BJ (cell line): Measurements from ENCODE around the gene N4BP2. TPM values are rescaled to one million over a fixed set of nuclear protein-coding genes. Genes with fewer than 3 reads are reported as not detected.

Experiments used
- CTCF ChIA-PET: fragments of 350-600 bp; formaldehyde crosslinking; extraction: SDS; loops from one replicate; lab custom pipeline; 2021; ENCODE audit warnings: antibody characterized with exemption, inconsistent platforms; lab: Yijun Ruan, JAX
- POLR2A ChIA-PET: fragments of 300-600 bp; sonication (Branson Sonifier 250); formaldehyde crosslinking; extraction: SDS; loops from one replicate; lab custom pipeline; 2021; ENCODE audit warnings: antibody characterized with exemption; lab: Charles Lee
- DNase-seq: peaks from one replicate; pipeline ENCODE4 v3.0.0-alpha.2; 2011; ENCODE audit warnings: low read depth
- H3K27me3 ChIP-seq: 2 replicates; pipeline ENCODE4 v1.6.0; 2011; ENCODE audit warnings: low read length; ENCODE audit not compliant: control insufficient read depth, insufficient read depth
- H3K36me3 ChIP-seq: 2 replicates; pipeline ENCODE4 v1.5.1; 2011; ENCODE audit warnings: low read length; ENCODE audit not compliant: control insufficient read depth, insufficient read depth
- H3K4me3 ChIP-seq: 2 replicates; pipeline ENCODE4 v1.5.1; 2011; ENCODE audit warnings: low read depth, mild to moderate bottlenecking, control low read depth, low read length
- polyA plus RNA-seq: library from polyadenylated mRNA; depleted of rRNA; stranded (reverse); fragments of >200 nt; gene quantifications from 2 replicates; pipeline ENCODE4 v1.2.3, GENCODE V29; 2011
- TF ChIP-seq, protein P1 (sequence below): IDR thresholded peaks from 2 replicates; pipeline ENCODE4 v1.5.1; 2011; ENCODE audit warnings: low read depth, mild to moderate bottlenecking, control low read depth, inconsistent platforms, low read length, moderate library complexity; ENCODE audit not compliant: insufficient read depth

The N4BP2 gene
- polyA plus RNA-seq, 1 experiment, result 1.5 TPM

DNA sequence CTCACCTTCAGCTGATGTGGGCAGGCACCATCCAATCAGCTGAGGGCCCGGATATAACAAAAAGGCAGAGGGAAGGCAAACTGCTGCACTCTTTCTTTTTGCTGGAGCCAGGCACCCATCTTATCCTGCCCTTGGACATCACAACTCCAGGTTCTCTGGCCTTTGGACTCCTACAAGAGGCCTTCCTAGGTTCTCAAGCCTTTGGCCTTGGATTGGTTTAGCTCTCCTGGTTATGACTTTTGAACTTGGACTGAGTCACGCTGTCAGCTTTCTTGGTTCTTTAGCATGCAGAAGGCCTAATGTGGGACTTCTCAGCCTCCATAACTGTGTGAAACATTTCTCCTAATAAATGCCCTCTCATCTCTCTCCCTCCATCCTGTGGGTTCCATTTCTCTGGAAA is 23.0 kb upstream of the N4BP2 start:
- DNase-seq, result no peak
- CTCF ChIA-PET, result no interaction called here
- POLR2A ChIA-PET, result no interaction called here
- H3K27me3 ChIP-seq, result no peaks in the 10 kb centered on the region
- H3K36me3 ChIP-seq, result no peaks in the 10 kb centered on the region
- TF ChIP-seq, protein P1, sequence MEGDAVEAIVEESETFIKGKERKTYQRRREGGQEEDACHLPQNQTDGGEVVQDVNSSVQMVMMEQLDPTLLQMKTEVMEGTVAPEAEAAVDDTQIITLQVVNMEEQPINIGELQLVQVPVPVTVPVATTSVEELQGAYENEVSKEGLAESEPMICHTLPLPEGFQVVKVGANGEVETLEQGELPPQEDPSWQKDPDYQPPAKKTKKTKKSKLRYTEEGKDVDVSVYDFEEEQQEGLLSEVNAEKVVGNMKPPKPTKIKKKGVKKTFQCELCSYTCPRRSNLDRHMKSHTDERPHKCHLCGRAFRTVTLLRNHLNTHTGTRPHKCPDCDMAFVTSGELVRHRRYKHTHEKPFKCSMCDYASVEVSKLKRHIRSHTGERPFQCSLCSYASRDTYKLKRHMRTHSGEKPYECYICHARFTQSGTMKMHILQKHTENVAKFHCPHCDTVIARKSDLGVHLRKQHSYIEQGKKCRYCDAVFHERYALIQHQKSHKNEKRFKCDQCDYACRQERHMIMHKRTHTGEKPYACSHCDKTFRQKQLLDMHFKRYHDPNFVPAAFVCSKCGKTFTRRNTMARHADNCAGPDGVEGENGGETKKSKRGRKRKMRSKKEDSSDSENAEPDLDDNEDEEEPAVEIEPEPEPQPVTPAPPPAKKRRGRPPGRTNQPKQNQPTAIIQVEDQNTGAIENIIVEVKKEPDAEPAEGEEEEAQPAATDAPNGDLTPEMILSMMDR, result no peak
- H3K4me3 ChIP-seq, result no peak overlapping the region

DNA sequence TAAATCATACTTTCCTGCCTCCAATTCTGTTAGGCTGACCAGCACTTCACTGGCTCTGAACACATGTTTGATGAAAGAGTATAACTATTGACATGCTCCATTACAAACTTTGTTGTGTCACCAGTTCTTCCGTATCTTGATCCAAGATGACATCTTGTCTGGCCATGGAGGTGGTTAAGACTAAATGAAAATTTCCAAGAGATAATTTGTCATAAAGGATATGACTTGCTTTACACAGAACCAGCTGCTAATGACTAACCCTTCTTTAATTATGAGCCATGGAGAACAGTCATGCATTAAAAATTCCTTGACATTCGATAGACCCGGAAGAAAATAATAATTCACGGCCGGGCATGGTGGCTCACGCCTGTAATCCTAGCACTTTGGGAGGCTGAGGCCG is 17.7 kb upstream of the N4BP2 start:
- ChIA-PET POLR2A (interaction anchor here (0.7 kb wide), 1 partner anchor 853 kb away, joined by 9 read pairs; no protein-coding TSS in a partner anchor), CTCF (interaction anchor here (0.5 kb wide), 1 partner anchor 46 kb away, joined by 3 read pairs; no protein-coding TSS in a partner anchor)
- H3K27me3 ChIP-seq, result no peaks in the 10 kb centered on the region
- TF ChIP-seq, protein P1, result no peak
- H3K36me3 ChIP-seq, result no peaks in the 10 kb centered on the region
- DNase-seq, result no peak
- H3K4me3 ChIP-seq, result no peak overlapping the region

DNA sequence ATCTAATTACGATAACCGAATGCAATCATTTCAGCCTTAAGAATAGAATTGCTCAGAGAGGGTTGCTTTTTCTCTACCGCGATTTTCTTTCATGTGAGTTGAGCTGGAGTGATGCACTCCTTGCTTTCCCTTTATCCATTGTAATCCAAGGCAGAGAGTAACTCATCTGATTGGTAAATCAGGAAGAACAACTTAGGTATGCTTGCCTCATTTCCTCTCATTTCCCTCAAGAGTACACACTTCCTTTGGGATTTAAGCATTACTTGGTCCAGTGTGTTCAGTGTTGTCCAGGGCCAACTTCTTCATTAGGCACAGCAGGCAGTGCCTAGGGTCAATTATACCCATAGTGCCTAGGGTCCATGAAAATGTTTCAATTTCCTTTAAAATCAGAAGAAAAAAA is 15.7 kb upstream of the N4BP2 start:
- DNase-seq, result no peak
- Histone ChIP-seq H3K27me3 (no peaks in the 10 kb centered on the region), H3K4me3 (no peak overlapping the region), H3K36me3 (no peaks in the 10 kb centered on the region)
- POLR2A ChIA-PET, result no interaction called here
- TF ChIP-seq, protein P1, result no peak
- CTCF ChIA-PET, result no interaction called here

DNA sequence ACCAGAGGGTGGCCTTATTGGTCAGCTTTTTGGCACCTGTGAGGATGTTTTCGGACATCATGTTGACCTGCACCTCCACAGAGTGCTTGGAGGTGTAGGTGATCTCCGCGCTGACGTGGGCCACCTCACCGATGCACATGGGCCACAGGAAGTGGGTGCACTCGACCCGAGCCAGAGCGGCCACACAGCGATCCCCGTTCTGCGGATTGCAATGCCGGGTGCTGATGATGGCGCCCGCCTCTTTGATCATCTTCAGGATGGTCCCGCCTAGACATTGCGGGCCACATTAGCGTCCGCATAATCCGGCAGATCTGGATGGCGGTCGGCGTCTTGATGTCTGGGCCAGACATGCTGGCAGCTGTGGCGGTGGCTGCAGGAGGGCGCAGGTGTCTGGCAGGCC is 12.9 kb upstream of the N4BP2 start:
- no peak for DNase-seq
- ChIA-PET POLR2A (no interaction called here), CTCF (no interaction called here)
- TF ChIP-seq, protein P1, result no peak
- no peaks in the 10 kb centered on the region for H3K36me3 ChIP-seq
- no peak overlapping the region for H3K4me3 ChIP-seq
- H3K27me3 ChIP-seq, result no peaks in the 10 kb centered on the region

DNA sequence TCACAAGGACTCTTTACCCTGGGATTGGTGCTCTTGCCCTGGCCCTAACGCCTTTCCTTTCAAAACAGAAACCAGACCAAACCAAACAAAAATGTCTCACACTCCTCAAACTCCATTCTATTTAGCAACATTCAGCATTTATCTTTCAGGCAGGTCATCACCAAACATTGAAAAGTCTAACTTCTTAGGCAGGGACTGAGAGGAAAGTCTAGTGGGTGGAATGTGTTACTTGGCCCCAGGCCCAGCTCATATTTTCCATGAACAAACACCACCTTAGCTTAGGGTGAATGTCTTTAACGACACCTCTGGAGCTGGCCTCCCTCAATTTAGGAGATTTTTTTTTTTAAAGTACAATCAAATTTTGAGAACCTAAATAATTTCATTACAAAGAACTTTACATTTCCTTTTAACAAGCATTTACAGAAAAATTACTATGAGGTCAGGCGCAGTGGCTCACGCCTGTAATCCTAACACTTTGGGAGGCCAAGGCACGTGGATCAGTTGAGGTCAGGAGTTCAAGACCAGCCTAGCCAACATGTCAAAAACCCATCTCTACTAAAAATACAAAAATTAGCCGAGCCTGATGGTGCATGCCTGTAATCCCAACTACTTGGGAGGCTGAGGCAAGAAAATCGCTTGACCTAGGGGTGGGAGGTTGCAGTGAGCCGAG is 10.2 kb upstream of the N4BP2 start:
- CTCF ChIA-PET, result interaction anchor here (0.6 to 1.4 kb wide), 4 partner anchors 9 to 1119 kb away, joined by 3 to 4 read pairs (median 4); no protein-coding TSS in a partner anchor
- no peaks in the 10 kb centered on the region for H3K27me3 ChIP-seq
- no peak for DNase-seq
- TF ChIP-seq, protein P1, result peak; percentile 22; the same call in 1 of the 2 replicates
- no peaks in the 10 kb centered on the region for H3K36me3 ChIP-seq
- POLR2A ChIA-PET, result no interaction called here
- H3K4me3 ChIP-seq, result no peak overlapping the region
